Measurements from ENCODE around the gene MYBPHL. TPM values are rescaled to one million over a fixed set of nuclear protein-coding genes. Genes with fewer than 3 reads are reported as not detected.
"Not testable (repeated sequence)": the region's sequence is repeated elsewhere in the genome, so short reads cannot be mapped to it uniquely, and the experiment has no call there.

MYBPHL gene
- total RNA-seq, 1 donor from 2014 or later: not detected

DNA sequence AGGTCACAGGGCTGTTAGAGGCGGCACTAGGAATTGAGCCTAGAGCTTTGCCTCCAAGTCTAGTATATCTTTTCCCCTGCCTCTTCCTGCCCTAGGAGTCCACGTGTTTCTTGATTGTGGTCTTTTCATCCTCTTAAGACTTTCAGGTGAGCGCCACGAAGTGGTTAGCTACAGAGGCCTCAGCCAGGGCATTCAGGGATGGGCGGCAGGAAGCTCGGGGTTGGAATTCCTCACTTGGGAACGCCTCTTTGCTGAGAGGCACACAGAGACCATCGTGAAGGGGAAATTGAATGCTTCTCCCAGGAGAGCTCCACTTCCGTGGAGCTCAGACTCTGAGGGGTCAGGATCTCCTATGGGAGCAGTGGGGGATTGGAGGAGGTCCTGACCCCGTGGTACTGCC is 820 bp downstream of the MYBPHL start:
- DNase-seq: not testable (repeated sequence)

- no peak for DNase-seq
Measured at GRCh38 chr1:109304226-109304920, 2.4 kb downstream of the MYBPHL start.

GRCh38 chr1:109301874-109302273 is 4.9 kb downstream of the MYBPHL start:
- no peak for DNase-seq

DNA sequence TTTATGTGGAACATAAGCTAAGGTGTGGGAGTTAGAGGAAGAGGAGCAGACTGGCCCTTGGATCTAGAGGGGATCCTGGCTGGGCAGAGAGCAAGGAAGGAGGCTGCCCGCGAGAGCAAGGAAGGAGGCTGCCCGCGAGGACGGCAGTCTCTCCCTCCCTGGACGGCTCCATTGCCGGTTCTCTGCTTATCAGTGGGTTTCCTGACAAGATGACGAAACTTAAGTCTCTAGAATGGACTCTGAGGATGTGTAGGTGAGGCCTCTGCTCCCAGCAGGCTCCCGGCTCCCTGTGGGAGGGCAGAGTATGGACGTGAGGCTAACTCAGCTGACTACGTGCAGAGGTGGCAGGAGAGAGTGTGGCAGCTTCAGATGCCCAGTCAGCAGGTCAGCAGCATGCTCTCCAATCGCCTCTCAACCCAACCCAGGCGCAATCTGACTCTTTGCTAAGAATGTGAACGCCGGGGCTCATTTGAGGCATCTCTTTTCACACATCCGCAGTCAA is 6.1 kb downstream of the MYBPHL start:
- DNase-seq: no peak

- DNase-seq: peak; percentile 33
Measured at GRCh38 chr1:109299558-109300343, 7.1 kb downstream of the MYBPHL start.

DNA sequence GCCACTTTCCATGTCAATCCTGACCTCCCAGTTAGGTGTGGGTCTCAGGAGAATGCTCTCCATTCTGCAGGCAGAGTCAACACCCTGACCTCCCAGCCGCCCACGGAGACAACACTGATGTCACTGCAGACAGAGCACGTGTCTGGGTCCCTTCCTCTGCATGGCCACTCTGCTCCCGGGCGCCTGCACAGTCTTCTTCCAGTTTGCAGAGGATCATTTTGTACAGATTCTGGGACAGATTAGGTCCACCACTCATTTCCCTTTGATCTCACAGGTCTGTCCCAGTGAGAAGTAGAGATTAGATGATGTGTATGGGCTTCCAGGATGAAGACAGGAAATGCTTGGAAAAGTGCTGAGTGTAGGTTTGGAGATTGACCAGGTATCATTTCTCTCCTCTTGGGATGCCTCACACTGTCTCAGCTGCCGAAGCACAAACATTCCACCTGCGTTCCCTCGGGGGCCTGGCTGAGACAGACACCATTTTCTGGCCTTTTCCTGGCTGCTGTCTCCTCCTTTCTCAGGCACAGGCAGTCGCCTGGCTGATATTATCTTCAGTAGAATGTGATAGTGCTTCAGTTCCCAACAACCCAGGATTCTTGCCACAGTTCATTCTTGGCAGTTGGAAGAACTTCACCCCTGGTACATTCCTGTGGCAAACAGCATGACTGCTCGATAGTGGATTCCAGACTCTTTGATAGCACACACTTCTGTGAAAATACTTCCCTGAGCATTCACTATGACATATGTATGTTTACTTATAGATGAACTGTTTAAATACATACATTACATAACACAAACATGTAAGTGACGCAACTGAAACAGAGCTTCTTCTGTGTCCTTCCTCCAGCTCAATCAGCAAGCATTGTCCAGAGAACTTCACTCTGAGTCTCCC is 7.9 kb downstream of the MYBPHL start:
- DNase-seq: no peak

DNA sequence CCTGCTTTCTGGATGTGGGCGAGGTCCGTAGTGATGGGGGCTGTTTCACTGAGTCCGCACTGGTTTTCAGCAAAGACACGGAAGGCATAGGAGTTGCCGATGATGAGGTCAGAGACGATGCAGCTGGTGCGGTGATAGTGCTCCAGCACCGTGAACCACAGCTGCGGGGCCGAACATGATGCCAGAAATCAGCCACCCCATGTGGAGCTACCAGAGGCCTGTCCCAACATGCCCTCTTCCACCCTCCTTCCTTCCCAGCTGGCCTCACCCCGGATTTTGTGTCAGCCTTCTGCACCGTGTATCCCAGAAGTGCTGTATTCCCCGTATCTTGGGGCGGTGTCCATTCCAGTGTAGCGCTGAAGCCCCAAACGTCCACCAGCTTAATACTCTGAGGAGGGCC is 10.0 kb downstream of the MYBPHL start:
- no peak for DNase-seq

GRCh38 chr1:109295712-109296415 is 10.9 kb downstream of the MYBPHL start:
- DNase-seq: no peak

GRCh38 chr1:109294481-109294880 is 12.3 kb downstream of the MYBPHL start:
- DNase-seq: no peak

GRCh38 chr1:109293026-109293425 is 13.8 kb downstream of the MYBPHL start:
- no peak for DNase-seq

GRCh38 chr1:109292364-109292763 is 14.4 kb downstream of the MYBPHL start:
- no peak for DNase-seq

GRCh38 chr1:109290998-109291397 is 15.8 kb downstream of the MYBPHL start:
- no peak for DNase-seq

GRCh38 chr1:109290137-109290536 is 16.7 kb downstream of the MYBPHL start:
- no peak for DNase-seq

- DNase-seq: not testable (repeated sequence)
Measured at GRCh38 chr1:109286762-109287161, 20.0 kb downstream of the MYBPHL start.

GRCh38 chr1:109283748-109284600 is 22.8 kb downstream of the MYBPHL start:
- DNase-seq: no peak

- peak; percentile 94 for DNase-seq
Measured at GRCh38 chr1:109282952-109283747, 23.7 kb downstream of the MYBPHL start, which contains the start of gene PSRC1. Gene PSRC1 (minus strand): TSS chr1:109283145.

DNA sequence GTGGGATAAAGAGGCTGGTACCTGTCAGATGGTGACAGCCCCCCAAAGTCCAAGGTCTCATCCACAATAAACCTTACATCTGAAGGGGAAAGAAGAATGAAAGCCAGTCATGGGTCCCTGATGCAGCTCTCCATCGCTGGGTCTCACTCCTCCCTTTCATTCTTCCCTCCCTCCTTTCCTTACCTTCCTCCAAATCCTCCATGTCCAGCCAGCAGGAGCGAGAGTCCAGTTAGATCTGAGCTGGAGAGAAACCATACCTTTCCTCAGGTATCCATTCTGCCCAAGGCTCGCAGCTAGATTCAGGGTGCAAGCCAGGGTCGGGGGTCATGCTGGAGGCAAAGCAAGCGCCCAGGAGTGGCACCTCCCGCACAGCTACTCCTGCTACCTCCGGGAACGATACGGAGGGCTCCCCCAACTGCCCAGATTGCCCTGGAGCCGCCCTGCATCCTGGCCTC is 24.3 kb downstream of the MYBPHL start:
- DNase-seq: no peak

- no peak for DNase-seq
Measured at GRCh38 chr1:109281680-109282496, 24.9 kb downstream of the MYBPHL start.

- no peak for DNase-seq
Measured at GRCh38 chr1:109280862-109281261, 25.9 kb downstream of the MYBPHL start.
